ENCODE results near the gene STRA8.

Gene STRA8, protein sequence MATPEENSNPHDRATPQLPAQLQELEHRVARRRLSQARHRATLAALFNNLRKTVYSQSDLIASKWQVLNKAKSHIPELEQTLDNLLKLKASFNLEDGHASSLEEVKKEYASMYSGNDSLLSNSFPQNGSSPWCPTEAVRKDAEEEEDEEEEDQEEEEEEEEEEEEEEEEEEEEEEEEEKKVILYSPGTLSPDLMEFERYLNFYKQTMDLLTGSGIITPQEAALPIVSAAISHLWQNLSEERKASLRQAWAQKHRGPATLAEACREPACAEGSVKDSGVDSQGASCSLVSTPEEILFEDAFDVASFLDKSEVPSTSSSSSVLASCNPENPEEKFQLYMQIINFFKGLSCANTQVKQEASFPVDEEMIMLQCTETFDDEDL

DNA sequence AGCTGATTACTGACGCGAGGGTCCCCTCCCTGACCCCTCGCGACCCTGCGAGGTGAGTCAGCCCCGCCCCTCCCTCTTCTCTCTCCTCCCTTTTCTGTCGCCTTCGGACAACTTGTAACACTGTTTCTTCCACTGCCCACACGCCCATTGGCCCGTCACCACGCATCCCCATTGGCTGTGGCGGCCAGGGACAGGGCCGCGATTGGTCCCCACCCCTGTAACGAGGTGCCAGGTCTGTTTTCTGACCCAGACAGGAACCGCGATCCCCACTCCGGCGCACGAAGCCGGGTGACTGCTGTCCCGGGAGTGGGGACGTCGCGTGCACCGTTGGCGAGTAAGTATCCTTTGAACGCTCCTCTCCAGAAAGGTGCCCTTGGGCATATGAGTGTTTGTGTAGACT, at the start of gene STRA8:
STRA8 (plus strand) TSS at position 269 of the 400 bp plus-strand sequence. CDS start 6,687 bp downstream, outside the sequence.
- no peak for DNase-seq (ENCODE audit: low read depth in 2 of 2)

DNA sequence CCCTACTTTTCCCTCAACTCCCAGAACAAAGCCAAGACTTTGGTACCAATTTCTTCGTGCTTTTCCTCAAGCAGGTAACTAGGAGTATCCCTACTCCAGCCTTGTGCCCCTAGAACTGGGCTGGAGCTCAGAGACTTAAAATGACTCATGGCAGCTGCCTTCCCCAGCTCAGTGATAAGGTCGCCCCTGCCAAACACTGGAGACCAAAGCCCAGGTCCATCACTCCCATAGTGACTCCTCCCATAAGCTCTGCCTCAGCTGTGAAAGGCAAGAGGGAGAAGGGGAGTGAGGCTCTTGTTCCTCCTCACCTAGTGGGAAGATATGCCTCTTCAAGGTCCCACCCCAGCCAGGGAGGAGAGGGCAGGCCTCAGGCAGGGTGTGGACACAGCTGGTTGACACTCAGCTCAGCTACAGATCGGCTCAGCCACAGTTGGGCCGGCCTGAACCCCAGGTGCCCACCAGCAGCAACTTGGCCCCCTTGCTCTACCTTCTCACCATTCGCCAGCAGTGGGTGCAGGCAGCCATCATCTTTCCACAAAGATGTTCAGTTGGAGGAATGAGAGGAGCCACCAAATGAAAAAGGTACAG, 49.3 kb upstream of the STRA8 start:
- DNase-seq (ENCODE audit: low read depth in 2 of 2) = no peak

DNA sequence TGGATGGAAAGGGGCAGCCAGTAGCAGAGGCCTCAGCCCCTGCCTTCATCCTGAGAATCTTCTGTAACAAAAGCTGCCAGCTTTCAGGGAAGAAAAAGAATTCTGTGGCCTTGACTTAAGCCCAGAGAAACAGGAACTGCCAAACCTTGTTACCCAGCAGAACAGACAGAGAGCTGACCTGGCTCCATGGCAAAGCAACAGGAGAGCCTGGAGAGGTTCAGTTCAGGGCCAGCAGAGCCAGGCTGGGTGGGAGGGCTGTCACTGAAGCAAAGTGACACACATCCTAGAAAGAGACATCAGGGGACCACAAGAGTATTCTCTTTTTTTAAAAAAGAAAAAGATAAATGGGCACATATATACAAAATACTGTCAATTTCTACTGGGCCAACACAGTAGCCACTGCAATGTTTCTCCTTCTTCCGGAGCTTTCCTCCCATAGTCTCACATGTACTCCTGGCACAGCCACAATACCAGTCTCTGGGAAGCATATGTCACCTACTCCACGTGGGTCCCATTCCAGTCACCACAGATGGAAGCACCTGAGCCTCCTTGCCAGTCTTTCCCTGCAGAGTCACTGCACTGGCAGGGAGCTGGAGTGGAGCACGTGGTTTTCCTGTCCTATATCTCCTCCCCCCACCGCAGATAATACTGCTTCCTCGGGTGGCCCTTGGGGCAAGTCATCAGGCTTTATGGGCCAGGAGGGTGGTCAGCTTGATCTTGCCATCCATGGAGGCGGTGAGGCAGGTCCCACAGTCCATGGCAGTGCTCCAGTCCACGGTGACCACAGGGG, 48.0 kb upstream of the STRA8 start:
- no peak for DNase-seq (ENCODE audit: low read depth in 2 of 2)

DNA sequence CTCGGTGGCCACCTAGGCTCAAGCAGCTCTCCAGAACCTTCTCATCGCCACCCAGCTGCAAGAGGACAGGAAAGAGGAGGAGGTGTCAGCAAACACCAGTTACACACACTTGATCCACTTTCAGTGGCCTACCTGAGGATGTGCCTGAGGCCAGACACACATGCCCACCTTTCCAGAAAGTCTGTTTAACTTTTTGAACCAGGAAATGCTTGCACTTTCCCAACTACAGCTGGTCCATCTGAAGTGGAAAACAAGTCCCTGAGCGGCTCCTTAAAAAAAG, 47.4 kb upstream of the STRA8 start:
- no peak for DNase-seq (ENCODE audit: low read depth in 2 of 2)

DNA sequence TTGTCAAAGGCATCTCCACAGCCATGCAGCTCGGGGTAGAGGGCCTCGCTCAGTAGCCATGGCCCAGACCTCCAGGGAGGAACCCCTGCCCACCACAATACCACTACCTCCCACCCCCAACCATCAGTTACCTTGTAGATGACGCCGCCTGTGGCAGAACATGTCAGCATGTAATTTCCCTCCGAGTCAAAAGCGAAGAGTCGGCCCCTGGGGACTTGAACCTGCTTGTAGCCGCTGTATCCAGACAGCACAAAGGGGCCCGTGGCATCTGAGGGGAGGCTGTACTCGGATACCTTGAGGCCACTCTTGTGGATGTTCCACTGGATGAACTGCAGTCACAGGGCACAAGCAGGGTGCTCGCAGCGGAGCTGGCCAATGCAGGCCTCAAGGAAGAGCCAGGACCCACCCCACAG, 46.8 kb upstream of the STRA8 start:
- DNase-seq (ENCODE audit: low read depth in 2 of 2) = no peak

DNA sequence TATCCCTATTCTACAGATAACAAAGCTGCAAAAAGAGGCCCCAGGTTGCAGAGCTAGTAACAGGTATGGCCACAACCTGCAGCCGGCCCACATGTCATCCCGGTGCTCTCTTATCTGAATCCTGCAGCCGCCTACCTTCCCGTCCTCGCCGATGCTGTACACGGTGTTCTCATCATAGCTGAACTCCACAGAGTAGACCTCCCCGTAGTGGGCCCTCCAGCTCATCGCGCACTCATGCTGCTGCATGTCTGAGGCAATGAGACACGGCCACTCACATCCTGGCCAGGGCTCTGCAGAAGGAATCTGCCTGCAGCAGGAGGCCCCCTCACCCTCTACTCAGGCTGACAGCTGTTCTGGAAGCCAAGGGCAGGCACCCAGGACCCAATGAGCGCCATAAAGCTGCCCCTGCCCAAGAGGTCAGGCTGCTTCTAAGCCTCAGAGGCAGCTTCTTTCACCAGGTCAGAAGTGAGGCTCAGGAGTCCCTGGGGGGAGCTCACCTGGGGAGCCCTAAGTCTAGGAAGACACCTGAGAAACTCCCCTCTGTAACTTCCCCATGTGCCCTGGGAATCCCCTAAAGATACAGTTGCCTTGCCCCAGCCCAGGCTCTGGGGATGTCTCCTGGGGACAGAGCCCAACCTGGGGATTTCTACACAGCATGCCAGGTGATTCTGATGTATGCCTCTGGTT, 45.2 kb upstream of the STRA8 start:
- no peak for DNase-seq (ENCODE audit: low read depth in 2 of 2)

DNA sequence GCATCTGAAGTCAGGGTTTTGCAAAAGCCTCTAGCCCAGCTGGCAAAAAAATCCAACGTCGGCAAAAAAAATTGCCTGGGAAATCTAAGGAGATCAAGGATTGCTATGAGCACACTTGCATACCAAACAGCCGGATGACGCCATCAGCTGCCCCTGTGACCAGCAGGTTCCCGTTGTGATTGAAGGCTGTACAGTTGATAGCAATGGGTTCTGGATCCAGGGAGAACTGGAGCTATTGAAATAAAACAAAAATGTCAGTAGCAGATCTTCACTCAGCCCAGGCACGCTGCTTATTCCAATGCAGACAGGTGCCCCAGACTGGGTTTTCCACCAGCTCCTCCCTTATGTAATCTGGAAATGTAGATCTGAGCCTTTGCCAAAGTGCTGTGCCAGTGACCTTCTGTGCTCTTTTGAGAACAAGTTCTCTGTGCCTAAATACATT, 44.4 kb upstream of the STRA8 start:
- no peak for DNase-seq (ENCODE audit: low read depth in 2 of 2)

DNA sequence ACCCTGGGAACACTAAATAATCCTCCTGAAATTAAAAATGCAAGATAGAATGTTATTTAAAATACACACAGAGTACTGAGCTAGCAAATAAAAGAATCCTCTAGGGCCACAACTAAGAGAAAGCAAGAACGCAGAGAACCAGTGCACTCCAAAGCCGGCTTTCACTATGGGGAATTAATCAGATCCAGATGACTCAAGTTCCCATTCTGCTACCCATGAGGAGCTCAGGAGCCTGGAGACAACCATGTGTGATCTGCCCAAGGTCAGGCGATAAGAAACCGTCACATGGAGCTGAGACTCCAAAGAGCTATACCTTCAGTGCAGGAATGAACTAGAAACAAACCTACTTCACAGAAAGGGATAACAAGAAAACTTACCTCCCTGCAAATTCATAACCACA, 43.7 kb upstream of the STRA8 start:
- DNase-seq (ENCODE audit: low read depth in 2 of 2) = no peak

DNA sequence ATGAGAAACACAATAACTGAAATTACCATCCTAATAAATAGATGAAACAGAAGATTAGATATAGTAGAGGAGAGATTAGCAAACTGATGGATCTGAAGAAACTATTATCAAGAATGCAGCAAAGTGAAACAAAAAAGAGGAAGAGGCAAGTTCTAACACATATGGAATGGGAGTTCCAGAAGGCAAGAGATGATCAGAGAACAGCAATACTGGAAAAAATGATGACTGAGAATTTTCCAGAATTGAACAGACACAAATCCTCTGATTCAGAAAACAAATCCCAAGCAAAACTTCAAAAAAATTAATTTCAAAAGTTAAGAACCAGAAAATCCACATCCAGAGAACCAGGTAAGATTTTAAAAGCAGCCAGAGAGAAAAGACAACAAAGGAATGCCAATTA, 42.9 kb upstream of the STRA8 start:
- DNase-seq (ENCODE audit: low read depth in 2 of 2) = no peak

DNA sequence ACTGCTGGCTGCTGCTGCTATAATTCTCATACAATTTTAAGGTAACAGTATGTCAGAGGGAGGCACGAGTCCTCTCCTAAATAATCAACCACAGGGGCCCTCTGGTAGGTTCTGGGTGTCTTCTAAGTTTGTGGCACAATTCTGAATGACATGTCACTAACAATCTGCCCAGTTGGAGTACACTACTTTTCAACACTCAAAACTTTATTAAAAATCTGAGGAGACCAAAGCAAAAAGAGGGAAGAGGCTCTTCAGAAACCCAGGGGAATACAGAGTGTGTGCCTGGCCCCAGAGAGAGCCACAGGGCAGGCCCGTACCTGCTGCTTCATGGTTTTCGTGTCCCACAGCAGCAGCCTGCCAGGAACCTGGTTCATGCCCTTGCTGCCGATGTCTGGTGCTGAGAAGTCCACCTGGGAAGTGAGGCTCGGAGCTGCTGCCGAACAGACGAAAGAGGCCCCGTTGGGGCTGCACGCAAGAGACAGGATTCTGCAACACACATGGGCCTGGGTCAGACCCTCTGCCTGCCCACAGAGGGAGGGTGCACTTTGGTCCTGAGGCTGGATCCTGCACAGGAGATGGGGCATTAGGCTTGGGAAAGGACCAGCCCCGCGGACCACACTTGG, 40.6 kb upstream of the STRA8 start:
- DNase-seq (ENCODE audit: low read depth in 2 of 2) = no peak

DNA sequence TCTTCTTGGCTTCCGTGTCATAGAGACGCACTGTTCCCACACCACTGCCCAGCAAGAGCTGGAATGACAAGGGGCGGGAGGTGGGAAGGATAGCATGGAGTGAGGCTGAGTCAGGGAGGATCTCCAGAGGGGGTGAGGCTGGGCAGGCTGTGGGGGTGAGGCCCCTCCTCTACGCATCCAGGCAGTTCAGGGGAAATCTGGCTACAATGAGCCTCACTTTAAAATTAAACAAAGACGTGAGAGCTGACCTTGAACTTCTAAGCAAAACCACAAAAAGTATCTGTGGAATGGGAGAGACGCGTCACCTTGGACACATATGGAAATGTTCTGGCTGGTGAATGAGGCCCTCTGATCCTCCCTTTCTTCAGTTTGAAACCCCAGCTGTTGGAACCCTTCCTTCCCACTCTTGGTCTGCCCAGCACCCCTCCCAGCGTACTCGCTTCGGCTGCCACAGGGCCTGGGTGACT, 40.0 kb upstream of the STRA8 start:
- no peak for DNase-seq (ENCODE audit: low read depth in 2 of 2)

DNA sequence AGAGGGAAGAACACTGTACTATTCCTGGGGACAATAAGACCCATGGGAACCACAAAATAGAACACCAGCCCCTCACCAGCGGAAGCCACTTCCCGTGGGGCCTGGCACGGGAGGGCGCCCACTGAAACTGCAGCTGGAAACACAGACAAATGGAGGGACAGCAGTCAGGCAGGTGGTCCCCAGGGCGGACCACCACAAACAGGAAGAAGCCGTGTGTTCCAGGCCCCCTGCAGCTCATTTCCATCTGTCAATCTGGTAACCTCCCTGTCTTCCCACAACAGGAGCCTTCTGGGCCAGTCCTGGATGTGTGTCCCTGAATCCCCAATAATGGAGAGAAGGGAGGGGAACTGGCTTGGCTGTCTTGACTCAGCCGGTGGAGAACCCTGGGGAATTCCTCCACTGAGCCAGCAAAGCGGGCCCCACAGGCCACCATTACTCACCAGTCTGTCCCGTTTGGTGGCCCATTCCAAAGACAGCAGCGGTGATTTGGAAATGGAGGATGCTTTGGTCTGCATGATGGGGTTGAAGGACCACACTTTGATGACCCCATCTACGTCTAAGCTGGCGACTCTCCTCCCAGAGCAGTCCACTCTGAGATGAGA, 39.0 kb upstream of the STRA8 start:
- DNase-seq (ENCODE audit: low read depth in 2 of 2) = no peak

DNA sequence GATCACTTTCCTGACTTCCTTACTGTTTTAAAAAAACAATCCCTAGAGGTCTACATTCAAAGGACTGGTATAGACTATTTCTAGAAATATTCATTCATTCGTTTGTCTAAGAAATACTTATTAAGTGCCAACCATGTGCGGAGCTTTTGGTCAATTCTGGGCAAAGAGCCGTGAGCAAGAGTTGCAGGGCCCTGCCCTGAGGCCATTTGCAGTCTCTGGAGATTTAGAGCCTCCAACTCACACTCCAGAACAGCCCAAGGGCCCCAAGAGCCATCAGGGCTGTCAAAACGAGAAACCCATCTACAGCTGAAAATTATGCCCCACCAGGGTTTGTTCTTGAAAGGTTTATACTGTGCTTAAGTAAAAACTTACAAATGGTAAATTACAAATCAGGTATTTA, 38.5 kb upstream of the STRA8 start:
- DNase-seq (ENCODE audit: low read depth in 2 of 2) = no peak

DNA sequence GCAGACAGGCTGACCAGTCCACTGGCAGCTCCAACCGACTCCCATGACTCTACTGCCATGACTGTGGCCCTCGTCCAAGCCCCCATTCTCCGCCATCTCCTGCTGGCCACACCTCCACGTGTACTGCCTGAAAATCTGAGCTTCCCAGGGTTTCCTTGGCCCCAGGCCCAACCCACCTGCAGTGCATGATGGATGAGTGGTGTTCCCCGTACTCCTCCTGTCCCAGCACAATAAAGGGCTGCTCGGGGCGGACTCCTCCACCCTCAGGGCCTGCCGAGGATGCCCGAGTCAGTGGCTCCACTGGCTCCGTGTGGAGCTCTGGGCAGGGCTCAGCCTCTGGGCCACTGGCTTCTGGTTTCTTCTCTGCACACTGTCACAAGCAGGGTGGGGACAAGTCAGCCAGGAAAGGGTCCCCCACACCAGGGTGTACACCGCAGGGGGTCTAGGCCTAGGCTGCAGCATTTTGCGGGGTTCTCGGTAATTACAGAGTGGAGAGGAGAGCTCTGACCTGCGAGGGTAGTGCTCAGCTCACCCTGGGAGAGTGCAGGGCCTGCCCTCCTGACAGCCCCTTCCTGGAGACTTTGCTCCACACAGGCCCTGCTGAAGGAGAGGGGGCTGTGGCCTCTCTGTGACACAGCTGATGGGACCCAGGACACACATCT, 37.5 kb upstream of the STRA8 start:
- DNase-seq (ENCODE audit: low read depth in 2 of 2) = no peak

DNA sequence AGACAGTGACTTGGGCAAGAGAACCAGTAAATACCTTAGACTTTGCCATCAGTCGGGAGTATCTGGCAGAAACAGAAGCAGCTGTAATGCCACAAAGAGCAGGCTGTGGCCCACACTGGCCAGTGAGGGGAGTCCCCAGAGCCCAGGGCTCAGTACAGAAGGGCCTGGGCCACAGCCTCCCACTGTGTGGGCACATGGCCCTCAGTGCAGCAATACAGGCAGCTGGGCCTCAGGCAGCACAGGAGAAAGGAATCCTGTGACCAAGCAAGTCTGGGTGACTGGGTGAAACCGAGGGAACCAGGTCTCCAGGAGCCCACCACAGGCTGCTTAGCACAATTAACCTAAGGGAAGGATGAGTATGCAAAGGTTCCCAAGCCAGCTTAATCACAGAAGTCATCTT, 36.3 kb upstream of the STRA8 start:
- no peak for DNase-seq (ENCODE audit: low read depth in 2 of 2)

DNA sequence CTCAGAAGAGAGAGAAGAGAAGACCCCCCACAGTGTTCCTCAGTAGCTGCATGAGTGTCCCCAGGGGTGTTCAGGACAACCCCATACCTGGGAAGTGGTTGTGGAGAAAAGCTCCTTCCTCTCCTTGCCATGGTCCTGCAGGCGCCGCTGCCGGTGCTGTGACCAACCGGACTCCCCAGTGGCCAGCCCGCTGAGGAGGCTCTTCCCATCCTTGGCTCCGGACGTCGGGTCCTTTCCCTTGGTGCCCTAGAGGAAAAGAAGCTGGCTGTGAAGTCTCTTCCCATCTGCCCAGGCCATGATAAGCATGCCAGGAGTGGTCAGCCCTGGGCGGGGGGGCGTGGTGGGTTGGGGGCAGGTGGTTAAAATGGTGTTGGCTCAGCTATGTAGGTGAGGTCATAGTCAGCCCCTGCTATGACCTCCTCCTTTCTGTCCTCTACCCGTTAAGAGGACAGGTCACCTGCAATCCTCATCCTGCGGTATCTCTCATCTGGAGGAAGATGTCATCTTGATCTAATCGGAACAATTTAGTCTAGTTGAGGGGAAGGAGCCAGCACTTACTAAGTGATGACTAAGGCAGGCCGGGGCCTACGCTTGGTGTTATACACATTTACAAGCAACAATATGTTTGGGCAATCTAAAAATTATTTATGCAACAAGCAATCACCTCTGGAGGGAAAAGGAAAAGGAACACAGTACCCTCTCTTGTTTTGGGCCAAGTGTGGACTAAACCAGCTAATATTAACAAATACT, 35.6 kb upstream of the STRA8 start:
- no peak for DNase-seq (ENCODE audit: low read depth in 2 of 2)

DNA sequence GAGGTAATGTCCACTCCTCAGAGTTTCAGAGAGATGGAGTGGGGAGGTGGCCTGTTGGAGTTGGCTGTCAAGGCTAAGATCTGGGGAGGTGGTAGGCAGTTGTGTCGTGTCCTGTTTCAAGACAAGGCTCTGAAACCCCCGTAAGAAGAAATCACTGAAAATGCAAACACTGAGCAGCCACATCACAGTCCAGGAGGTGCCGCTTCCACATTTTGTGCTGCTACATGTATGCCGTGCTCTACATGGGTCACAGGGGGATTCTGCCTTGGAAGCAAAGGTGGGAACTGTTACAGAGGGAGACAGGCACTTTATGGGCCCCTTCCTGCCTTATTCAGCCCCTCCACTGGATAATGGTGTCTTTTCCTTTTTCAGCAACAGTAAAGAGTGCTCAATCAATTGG, 34.2 kb upstream of the STRA8 start:
- DNase-seq (ENCODE audit: low read depth in 2 of 2) = no peak

DNA sequence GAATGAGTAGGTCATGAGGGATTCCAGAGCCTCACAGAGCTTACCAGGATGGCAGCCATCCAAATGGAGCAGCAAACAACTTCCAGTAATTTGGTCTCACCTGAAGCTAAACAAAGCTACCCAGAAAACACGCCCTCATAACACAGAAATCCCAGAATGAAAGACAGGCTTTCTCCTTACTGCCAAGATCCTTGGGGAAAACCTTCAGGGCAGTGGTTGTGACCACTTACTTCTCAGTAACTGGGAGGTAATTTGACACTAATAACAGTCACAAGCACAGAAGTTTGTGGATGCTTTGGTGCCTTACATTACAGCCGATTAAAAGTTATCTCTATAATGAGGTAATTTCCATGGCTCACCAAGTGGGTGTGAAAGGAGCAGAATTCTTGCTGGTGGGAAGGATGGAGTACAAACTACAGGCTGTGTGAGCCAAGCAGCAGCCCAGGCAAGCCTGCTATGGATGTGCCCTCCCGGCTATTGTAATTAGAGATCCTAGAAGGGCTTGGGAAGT, 32.8 kb upstream of the STRA8 start:
- DNase-seq (ENCODE audit: low read depth in 2 of 2) = no peak

DNA sequence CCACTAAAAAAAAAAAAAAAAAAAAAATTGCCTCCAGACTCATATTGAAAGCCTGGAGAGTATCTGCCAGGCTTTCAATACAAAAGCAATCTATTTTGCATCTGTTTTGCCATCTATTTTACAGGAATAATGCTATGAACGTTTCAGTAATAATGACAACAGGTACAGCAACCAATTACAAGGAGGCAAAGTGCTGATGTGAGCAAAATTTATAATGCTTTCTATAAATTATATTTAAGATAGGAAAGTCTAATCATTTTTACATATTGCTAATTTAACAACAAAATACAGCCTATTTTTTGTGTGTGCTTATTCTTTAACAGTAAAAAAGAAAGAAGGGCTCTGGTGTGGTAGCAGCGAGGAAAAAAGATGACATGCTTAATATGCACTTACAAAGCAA, 32.3 kb upstream of the STRA8 start:
- no peak for DNase-seq (ENCODE audit: low read depth in 2 of 2)

DNA sequence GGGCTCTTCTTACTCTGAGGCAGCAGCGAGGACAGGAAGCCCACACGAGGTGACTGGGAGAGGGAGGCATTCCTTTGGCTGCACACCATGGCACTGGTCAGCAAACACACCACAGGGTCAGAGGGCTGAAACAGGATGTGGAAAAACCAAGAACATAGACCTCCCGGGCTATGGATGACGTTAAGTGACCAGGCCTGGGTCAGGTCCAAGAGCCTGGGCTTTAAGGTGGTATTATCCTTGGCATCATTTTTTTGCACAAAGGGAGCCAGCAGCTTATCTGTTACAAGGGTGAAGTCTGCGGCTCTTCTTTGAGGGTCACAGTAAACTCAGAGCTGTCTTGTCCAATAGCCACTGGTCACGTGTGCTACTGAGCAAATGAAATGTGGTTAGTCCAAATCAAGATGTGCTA, 29.3 kb upstream of the STRA8 start:
- DNase-seq (ENCODE audit: low read depth in 2 of 2) = no peak

Measured in activated CD4-positive, alpha-beta T cell treated with anti-CD3 and anti-CD28 coated beads for 24 hours (primary cell).